Liver (tissue), 9 donors: ENCODE data around the gene CCIN. TPM values are rescaled to one million over a fixed set of nuclear protein-coding genes. Genes with fewer than 3 reads are reported as not detected.

Source experiments
- DNase-seq: peaks from one replicate; pipeline ENCODE4 v3.0.0-alpha.2; 2017; ENCODE audit warnings: low spot score
- H3K27ac ChIP-seq, 2 donors: one replicate each; pipeline ENCODE4 v1.7.0; 2013; ENCODE audit warnings: inconsistent platforms in 2 of 2, low read length in 2 of 2, control low read depth in 1 of 2, low read depth in 1 of 2, mild to moderate bottlenecking in 1 of 2
- H3K27me3 ChIP-seq, 4 donors: one replicate each; pipeline versions ENCODE4 v1.6.1 to v1.7.0; 2013; ENCODE audit warnings: low read length in 3 of 4, inconsistent platforms in 1 of 4, mild to moderate bottlenecking in 1 of 4, moderate library complexity in 1 of 4; ENCODE audit not compliant: control insufficient read depth in 4 of 4, insufficient read depth in 4 of 4
- H3K36me3 ChIP-seq, 4 donors: one replicate each; pipeline versions ENCODE4 v1.6.1 to v1.7.0; 2013; ENCODE audit warnings: low read length in 3 of 4, mild to moderate bottlenecking in 3 of 4, low read depth in 1 of 4, moderate library complexity in 1 of 4; ENCODE audit not compliant: control insufficient read depth in 4 of 4, insufficient read depth in 3 of 4
- H3K4me1 ChIP-seq, 4 donors: one replicate each; pipeline versions ENCODE4 v1.6.1 to v1.7.0; 2013; ENCODE audit warnings: low read length in 3 of 4, mild to moderate bottlenecking in 3 of 4, moderate library complexity in 1 of 4; ENCODE audit not compliant: control insufficient read depth in 4 of 4, insufficient read depth in 4 of 4
- H3K4me3 ChIP-seq, 3 donors: one replicate each; pipeline versions ENCODE4 v1.6.1 to v1.7.0; 2013; ENCODE audit warnings: low read length in 3 of 3, control low read depth in 1 of 3, low read depth in 1 of 3, mild to moderate bottlenecking in 1 of 3
- H3K9ac ChIP-seq, 2 donors: one replicate each; pipeline ENCODE4 v1.7.0; 2013; ENCODE audit warnings: low read length in 2 of 2, mild to moderate bottlenecking in 2 of 2, moderate library complexity in 2 of 2, control low read depth in 1 of 2, low read depth in 1 of 2
- H3K9me3 ChIP-seq, 4 donors: one replicate each; pipeline versions ENCODE4 v1.6.1 to v1.7.0; 2013; ENCODE audit warnings: low read length in 3 of 4; ENCODE audit not compliant: control insufficient read depth in 4 of 4
- EGR1 ChIP-seq, 2 donors: IDR thresholded peaks; 2 replicates each; pipeline ENCODE4 v1.6.1; 2016 to 2018; ENCODE audit warnings: antibody characterized with exemption in 2 of 2, low read depth in 2 of 2
- FOXA1 ChIP-seq: IDR thresholded peaks from 2 replicates; pipeline ENCODE4 v1.6.1; 2016; ENCODE audit warnings: antibody characterized with exemption
- FOXA2 ChIP-seq: IDR thresholded peaks from 2 replicates; pipeline ENCODE4 v1.6.1; 2016; ENCODE audit warnings: antibody characterized with exemption
- GABPA ChIP-seq, 2 donors: IDR thresholded peaks in 1 of 2; conservative IDR thresholded peaks in 1 of 2; 2 replicates each; pipeline ENCODE4 v1.6.1; 2016; ENCODE audit warnings: antibody characterized with exemption in 2 of 2, mild to moderate bottlenecking in 1 of 2, moderate library complexity in 1 of 2
- HNF4G ChIP-seq: IDR thresholded peaks from 2 replicates; pipeline ENCODE4 v1.6.1; 2016; ENCODE audit warnings: antibody characterized with exemption
- NR2F2 ChIP-seq: IDR thresholded peaks from 2 replicates; pipeline ENCODE4 v1.6.1; 2016; ENCODE audit warnings: antibody characterized with exemption
- RXRA ChIP-seq, 2 donors: IDR thresholded peaks; 2 replicates each; pipeline ENCODE4 v1.6.1; 2017 to 2018; ENCODE audit warnings: antibody characterized with exemption in 2 of 2, mild to moderate bottlenecking in 1 of 2
- SP1 ChIP-seq: IDR thresholded peaks from 2 replicates; pipeline ENCODE4 v1.6.1; 2018; ENCODE audit warnings: antibody characterized with exemption, mild to moderate bottlenecking
- TAF1 ChIP-seq: conservative IDR thresholded peaks from 2 replicates; pipeline ENCODE4 v1.6.1; 2016; ENCODE audit warnings: antibody characterized with exemption, mild to moderate bottlenecking
- YY1 ChIP-seq: IDR thresholded peaks from 2 replicates; pipeline ENCODE4 v1.6.1; 2016; ENCODE audit warnings: antibody characterized with exemption, mild to moderate bottlenecking
- WGBS: extraction: QIAGEN DNeasy Blood & Tissue Kit; methylation state at CpG from one replicate; pipeline ENCODE4 v1.1.7; 2013; 5-methylcytosine and 5-hydroxymethylcytosine counted together
- polyA plus RNA-seq, 2 donors: library from polyadenylated mRNA; stranded (reverse) in 1 of 2; unstranded in 1 of 2; fragments of 200-250 nt in 1 of 2; fragments of >200 nt in 1 of 2; fragmentation: Nextera tagmentation in 1 of 2; extraction: Ambion mirVana in 1 of 2; gene quantifications; one replicate each; pipeline versions ENCODE4 v1.2.1 to v1.2.3, GENCODE V29; 2013 to 2015
- total RNA-seq, 2 donors: library from RNA; depleted of rRNA; stranded (reverse); fragments of >200 nt; gene quantifications; one replicate each; pipeline ENCODE4 v1.2.3, GENCODE V29; 2014
- TF ChIP-seq, protein P1 (sequence below): IDR thresholded peaks from 2 replicates; pipeline ENCODE4 v1.6.1; 2016; ENCODE audit warnings: antibody characterized with exemption
- TF ChIP-seq, protein P2 (sequence below): fragments of 150-350 bp; IDR thresholded peaks from 2 replicates; pipeline ENCODE4 v1.5.1; 2017; ENCODE audit warnings: improper control_type of control experiment, low read depth, low read length; ENCODE audit not compliant: missing input control
- TF ChIP-seq, protein P3 (sequence below): IDR thresholded peaks from 2 replicates; pipeline ENCODE4 v1.6.1; 2016; ENCODE audit warnings: antibody characterized with exemption
- TF ChIP-seq, protein P4 (sequence below): IDR thresholded peaks from 2 replicates; pipeline ENCODE4 v1.6.1; 2016; ENCODE audit warnings: antibody characterized with exemption, mild to moderate bottlenecking
- donor health status: healthy.
- donor health status: healthy.
- donor health status: healthy.
- donor health status: healthy.
- donor health status: healthy.

CCIN gene
- total and polyA plus RNA-seq, 4 donors, result not detected

DNA sequence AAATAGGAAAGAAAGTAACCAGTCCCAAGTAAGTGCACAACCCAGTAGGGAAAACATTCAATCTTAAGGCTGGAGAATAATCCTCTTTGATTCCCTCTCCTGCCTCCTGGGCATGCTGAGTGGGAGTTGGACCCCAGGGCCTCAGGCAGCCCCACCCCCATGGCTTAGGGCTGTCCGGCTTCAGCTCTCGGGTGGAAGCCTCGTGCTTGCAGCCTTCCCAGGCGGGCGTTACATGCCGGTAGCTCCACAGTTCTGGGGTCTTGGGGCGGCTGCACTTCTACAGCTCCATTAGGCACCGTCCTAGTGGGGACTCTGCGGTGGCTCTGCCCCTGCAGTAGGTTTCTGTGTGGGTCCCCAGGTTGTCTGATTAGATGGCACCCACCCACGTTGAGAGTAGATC, 22.5 kb upstream of the CCIN start:
- peaks cover 0 to 6% (median 3%) of the 10 kb centered on the region in 4 donors for H3K9me3 ChIP-seq
- H3K4me3 ChIP-seq, result no peak overlapping the region
- no peaks in the 10 kb centered on the region for H3K36me3 ChIP-seq
- DNase-seq, result no peak
- 93% methylated on average over 10 of the region's 10 CpGs for WGBS
- H3K9ac ChIP-seq, result no peak overlapping the region
- no peak overlapping the region for H3K27ac ChIP-seq
- TF ChIP-seq FOXA2 (no peak), YY1 (no peak), FOXA1 (no peak), TAF1 (no peak), SP1 (no peak), RXRA (IDR thresholded peaks at IDR 0.05) (no peak)
- TF ChIP-seq, protein P1, sequence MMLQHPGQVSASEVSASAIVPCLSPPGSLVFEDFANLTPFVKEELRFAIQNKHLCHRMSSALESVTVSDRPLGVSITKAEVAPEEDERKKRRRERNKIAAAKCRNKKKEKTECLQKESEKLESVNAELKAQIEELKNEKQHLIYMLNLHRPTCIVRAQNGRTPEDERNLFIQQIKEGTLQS, result no peak
- TF ChIP-seq, protein P2, sequence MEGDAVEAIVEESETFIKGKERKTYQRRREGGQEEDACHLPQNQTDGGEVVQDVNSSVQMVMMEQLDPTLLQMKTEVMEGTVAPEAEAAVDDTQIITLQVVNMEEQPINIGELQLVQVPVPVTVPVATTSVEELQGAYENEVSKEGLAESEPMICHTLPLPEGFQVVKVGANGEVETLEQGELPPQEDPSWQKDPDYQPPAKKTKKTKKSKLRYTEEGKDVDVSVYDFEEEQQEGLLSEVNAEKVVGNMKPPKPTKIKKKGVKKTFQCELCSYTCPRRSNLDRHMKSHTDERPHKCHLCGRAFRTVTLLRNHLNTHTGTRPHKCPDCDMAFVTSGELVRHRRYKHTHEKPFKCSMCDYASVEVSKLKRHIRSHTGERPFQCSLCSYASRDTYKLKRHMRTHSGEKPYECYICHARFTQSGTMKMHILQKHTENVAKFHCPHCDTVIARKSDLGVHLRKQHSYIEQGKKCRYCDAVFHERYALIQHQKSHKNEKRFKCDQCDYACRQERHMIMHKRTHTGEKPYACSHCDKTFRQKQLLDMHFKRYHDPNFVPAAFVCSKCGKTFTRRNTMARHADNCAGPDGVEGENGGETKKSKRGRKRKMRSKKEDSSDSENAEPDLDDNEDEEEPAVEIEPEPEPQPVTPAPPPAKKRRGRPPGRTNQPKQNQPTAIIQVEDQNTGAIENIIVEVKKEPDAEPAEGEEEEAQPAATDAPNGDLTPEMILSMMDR, result no peak
- TF ChIP-seq, protein P3, sequence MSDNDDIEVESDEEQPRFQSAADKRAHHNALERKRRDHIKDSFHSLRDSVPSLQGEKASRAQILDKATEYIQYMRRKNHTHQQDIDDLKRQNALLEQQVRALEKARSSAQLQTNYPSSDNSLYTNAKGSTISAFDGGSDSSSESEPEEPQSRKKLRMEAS, result no peak
- H3K4me1 ChIP-seq, result peaks cover 0 to 18% (median 8%) of the 10 kb centered on the region in 4 donors
- no peaks in the 10 kb centered on the region for H3K27me3 ChIP-seq

DNA sequence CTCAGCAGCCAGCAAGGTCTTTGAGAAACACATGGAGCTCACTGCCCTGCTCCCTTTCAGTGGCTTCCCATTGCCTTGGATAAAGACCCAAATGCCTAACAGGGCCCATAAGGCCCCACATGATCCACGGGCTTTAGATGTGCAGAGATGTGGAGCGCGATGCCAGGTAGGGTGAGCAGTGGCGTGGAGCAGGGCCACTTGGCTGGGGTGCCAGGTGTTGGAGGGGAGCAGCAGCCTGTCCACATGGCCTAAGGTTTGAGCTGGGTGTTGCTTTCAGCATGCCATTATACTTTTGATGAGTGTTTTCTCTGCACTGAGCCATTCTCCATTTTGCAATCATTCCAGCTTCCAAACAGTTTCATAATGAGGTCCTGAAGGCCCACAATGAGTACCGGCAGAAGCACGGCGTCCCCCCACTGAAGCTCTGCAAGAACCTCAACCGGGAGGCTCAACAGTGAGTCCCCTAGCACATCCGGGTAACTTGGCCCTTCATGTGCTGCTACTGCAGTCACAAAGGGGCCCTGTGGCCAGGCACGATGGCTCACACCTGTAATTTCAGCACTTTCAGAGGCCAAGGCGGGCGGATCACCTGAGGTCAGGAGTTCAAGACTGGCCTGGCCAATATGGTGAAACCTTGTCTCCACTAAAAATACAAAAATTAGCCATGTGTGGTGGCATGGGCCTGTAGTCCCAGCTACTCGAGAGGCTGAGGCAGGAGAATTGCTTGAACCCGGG, 21.6 kb upstream of the CCIN start:
- H3K36me3 ChIP-seq, result no peaks in the 10 kb centered on the region
- H3K4me1 ChIP-seq, result peaks cover 0 to 16% (median 7%) of the 10 kb centered on the region in 4 donors
- no peak overlapping the region for H3K27ac ChIP-seq
- DNase-seq, result no peak
- H3K27me3 ChIP-seq, result no peaks in the 10 kb centered on the region
- H3K4me3 ChIP-seq, result no peak overlapping the region
- H3K9me3 ChIP-seq, result peaks cover 0 to 6% (median 3%) of the 10 kb centered on the region in 4 donors
- WGBS, result 93% methylated on average over 14 of the region's 14 CpGs
- no peak overlapping the region for H3K9ac ChIP-seq
- TF ChIP-seq, protein P3, result no peak
- TF ChIP-seq SP1, result no peak
- no peak for TF ChIP-seq NR2F2
- TF ChIP-seq FOXA1, result no peak
- TF ChIP-seq, protein P1, result no peak
- TF ChIP-seq, protein P4, sequence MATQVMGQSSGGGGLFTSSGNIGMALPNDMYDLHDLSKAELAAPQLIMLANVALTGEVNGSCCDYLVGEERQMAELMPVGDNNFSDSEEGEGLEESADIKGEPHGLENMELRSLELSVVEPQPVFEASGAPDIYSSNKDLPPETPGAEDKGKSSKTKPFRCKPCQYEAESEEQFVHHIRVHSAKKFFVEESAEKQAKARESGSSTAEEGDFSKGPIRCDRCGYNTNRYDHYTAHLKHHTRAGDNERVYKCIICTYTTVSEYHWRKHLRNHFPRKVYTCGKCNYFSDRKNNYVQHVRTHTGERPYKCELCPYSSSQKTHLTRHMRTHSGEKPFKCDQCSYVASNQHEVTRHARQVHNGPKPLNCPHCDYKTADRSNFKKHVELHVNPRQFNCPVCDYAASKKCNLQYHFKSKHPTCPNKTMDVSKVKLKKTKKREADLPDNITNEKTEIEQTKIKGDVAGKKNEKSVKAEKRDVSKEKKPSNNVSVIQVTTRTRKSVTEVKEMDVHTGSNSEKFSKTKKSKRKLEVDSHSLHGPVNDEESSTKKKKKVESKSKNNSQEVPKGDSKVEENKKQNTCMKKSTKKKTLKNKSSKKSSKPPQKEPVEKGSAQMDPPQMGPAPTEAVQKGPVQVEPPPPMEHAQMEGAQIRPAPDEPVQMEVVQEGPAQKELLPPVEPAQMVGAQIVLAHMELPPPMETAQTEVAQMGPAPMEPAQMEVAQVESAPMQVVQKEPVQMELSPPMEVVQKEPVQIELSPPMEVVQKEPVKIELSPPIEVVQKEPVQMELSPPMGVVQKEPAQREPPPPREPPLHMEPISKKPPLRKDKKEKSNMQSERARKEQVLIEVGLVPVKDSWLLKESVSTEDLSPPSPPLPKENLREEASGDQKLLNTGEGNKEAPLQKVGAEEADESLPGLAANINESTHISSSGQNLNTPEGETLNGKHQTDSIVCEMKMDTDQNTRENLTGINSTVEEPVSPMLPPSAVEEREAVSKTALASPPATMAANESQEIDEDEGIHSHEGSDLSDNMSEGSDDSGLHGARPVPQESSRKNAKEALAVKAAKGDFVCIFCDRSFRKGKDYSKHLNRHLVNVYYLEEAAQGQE, result no peak
- TF ChIP-seq, protein P2, result no peak
- no peak for TF ChIP-seq HNF4G
- no peak for TF ChIP-seq GABPA (IDR thresholded peaks at IDR 0.05 in 1 of 2, conservative IDR thresholded peaks at IDR 0.05 in 1 of 2)
- TF ChIP-seq YY1, result no peak
- no peak for TF ChIP-seq RXRA (IDR thresholded peaks at IDR 0.05)
- no peak for TF ChIP-seq EGR1 (IDR thresholded peaks at IDR 0.05; ENCODE audit: low read depth in 2 of 2)
